ENCODE results near the gene GSE1.

DNA sequence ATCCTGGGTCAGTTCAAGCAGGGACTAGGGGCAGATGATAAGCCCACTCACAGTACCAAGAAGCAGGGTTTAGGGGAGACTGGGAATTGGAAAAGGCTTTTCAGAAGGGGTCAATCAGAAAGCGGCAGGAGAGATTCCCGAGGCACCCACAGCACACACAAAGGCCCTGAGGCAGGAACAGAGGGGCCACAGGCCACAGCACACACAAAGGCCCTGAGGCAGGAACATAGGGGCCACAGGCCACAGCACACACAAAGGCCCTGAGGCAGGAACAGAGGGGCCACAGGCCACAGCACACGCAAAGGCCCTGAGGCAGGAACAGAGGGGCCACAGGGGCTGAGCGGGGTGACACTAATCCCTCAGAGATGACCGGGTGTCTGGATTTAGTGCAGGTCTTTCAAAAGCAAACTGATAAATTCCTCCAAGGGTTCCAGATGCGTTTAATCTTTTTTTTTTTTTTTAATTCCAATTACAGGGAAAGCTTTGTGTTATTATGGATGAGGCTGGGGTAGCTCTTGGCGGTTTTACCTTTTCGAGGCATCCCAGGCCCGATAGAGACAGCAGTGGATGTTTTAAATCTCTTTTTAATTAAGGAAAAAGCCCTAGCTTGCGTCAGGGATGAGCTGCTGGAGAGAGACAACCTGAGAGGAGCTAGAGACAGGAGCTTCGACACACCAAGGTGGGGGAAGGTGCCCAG lies 106.6 kb downstream of the GSE1 start:
- TF ChIP-seq, protein P1, sequence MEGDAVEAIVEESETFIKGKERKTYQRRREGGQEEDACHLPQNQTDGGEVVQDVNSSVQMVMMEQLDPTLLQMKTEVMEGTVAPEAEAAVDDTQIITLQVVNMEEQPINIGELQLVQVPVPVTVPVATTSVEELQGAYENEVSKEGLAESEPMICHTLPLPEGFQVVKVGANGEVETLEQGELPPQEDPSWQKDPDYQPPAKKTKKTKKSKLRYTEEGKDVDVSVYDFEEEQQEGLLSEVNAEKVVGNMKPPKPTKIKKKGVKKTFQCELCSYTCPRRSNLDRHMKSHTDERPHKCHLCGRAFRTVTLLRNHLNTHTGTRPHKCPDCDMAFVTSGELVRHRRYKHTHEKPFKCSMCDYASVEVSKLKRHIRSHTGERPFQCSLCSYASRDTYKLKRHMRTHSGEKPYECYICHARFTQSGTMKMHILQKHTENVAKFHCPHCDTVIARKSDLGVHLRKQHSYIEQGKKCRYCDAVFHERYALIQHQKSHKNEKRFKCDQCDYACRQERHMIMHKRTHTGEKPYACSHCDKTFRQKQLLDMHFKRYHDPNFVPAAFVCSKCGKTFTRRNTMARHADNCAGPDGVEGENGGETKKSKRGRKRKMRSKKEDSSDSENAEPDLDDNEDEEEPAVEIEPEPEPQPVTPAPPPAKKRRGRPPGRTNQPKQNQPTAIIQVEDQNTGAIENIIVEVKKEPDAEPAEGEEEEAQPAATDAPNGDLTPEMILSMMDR (conservative IDR thresholded peaks at IDR 0.05; ENCODE audit: low read depth in 2 of 2) = no peak
- TF ChIP-seq, protein P2, sequence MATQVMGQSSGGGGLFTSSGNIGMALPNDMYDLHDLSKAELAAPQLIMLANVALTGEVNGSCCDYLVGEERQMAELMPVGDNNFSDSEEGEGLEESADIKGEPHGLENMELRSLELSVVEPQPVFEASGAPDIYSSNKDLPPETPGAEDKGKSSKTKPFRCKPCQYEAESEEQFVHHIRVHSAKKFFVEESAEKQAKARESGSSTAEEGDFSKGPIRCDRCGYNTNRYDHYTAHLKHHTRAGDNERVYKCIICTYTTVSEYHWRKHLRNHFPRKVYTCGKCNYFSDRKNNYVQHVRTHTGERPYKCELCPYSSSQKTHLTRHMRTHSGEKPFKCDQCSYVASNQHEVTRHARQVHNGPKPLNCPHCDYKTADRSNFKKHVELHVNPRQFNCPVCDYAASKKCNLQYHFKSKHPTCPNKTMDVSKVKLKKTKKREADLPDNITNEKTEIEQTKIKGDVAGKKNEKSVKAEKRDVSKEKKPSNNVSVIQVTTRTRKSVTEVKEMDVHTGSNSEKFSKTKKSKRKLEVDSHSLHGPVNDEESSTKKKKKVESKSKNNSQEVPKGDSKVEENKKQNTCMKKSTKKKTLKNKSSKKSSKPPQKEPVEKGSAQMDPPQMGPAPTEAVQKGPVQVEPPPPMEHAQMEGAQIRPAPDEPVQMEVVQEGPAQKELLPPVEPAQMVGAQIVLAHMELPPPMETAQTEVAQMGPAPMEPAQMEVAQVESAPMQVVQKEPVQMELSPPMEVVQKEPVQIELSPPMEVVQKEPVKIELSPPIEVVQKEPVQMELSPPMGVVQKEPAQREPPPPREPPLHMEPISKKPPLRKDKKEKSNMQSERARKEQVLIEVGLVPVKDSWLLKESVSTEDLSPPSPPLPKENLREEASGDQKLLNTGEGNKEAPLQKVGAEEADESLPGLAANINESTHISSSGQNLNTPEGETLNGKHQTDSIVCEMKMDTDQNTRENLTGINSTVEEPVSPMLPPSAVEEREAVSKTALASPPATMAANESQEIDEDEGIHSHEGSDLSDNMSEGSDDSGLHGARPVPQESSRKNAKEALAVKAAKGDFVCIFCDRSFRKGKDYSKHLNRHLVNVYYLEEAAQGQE (IDR thresholded peaks at IDR 0.05; ENCODE audit: unreplicated experiment) = no peak
- no peak for TF ChIP-seq EZH2 (IDR thresholded peaks at IDR 0.05; ENCODE audit: low read depth, unreplicated experiment)
- TF ChIP-seq POLR2AphosphoS5 (IDR thresholded peaks at IDR 0.05; ENCODE audit: low read depth) = no peak
- TF ChIP-seq JUNB (IDR thresholded peaks at IDR 0.05; ENCODE audit: unreplicated experiment) = no peak
- no peak for TF ChIP-seq ZNF114 (CRISPR knock-in tag; IDR thresholded peaks at IDR 0.05)
- TF ChIP-seq CREB1 (CRISPR knock-in tag; IDR thresholded peaks at IDR 0.05; ENCODE audit: low read depth) = no peak
- TF ChIP-seq, protein P3, sequence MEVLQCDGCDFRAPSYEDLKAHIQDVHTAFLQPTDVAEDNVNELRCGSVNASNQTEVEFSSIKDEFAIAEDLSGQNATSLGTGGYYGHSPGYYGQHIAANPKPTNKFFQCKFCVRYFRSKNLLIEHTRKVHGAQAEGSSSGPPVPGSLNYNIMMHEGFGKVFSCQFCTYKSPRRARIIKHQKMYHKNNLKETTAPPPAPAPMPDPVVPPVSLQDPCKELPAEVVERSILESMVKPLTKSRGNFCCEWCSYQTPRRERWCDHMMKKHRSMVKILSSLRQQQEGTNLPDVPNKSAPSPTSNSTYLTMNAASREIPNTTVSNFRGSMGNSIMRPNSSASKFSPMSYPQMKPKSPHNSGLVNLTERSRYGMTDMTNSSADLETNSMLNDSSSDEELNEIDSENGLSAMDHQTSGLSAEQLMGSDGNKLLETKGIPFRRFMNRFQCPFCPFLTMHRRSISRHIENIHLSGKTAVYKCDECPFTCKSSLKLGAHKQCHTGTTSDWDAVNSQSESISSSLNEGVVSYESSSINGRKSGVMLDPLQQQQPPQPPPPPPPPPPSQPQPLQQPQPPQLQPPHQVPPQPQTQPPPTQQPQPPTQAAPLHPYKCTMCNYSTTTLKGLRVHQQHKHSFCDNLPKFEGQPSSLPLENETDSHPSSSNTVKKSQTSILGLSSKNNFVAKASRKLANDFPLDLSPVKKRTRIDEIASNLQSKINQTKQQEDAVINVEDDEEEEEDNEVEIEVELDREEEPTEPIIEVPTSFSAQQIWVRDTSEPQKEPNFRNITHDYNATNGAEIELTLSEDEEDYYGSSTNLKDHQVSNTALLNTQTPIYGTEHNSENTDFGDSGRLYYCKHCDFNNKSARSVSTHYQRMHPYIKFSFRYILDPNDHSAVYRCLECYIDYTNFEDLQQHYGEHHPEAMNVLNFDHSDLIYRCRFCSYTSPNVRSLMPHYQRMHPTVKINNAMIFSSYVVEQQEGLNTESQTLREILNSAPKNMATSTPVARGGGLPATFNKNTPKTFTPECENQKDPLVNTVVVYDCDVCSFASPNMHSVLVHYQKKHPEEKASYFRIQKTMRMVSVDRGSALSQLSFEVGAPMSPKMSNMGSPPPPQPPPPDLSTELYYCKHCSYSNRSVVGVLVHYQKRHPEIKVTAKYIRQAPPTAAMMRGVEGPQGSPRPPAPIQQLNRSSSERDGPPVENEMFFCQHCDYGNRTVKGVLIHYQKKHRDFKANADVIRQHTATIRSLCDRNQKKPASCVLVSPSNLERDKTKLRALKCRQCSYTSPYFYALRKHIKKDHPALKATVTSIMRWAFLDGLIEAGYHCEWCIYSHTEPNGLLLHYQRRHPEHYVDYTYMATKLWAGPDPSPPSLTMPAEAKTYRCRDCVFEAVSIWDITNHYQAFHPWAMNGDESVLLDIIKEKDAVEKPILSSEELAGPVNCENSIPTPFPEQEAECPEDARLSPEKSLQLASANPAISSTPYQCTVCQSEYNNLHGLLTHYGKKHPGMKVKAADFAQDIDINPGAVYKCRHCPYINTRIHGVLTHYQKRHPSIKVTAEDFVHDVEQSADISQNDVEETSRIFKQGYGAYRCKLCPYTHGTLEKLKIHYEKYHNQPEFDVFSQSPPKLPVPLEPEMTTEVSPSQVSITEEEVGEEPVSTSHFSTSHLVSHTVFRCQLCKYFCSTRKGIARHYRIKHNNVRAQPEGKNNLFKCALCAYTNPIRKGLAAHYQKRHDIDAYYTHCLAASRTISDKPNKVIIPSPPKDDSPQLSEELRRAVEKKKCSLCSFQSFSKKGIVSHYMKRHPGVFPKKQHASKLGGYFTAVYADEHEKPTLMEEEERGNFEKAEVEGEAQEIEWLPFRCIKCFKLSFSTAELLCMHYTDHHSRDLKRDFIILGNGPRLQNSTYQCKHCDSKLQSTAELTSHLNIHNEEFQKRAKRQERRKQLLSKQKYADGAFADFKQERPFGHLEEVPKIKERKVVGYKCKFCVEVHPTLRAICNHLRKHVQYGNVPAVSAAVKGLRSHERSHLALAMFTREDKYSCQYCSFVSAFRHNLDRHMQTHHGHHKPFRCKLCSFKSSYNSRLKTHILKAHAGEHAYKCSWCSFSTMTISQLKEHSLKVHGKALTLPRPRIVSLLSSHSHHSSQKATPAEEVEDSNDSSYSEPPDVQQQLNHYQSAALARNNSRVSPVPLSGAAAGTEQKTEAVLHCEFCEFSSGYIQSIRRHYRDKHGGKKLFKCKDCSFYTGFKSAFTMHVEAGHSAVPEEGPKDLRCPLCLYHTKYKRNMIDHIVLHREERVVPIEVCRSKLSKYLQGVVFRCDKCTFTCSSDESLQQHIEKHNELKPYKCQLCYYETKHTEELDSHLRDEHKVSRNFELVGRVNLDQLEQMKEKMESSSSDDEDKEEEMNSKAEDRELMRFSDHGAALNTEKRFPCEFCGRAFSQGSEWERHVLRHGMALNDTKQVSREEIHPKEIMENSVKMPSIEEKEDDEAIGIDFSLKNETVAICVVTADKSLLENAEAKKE (CRISPR knock-in tag; IDR thresholded peaks at IDR 0.05) = no peak
